Lung (tissue), 12 donors: Measurements from ENCODE around the gene POLR3E. TPM values are rescaled to one million over a fixed set of nuclear protein-coding genes. Genes with fewer than 3 reads are reported as not detected.

Source experiments
- ATAC-seq: fragments of 200-7000 bp; cut with Tn5 transposase; one replicate; pipeline ENCODE4 v1.9.1; 2020; ENCODE audit warnings: moderate number of reproducible peaks; ENCODE audit not compliant: insufficient read depth, low FRiP score
- DNase-seq, 3 donors: peaks; one replicate each; pipeline ENCODE4 v3.0.0-alpha.2; 2013 to 2017
- H3K27ac ChIP-seq, 2 donors: one replicate each; pipeline ENCODE4 v1.5.1; 2013; ENCODE audit warnings: mild to moderate bottlenecking in 2 of 2, moderate library complexity in 2 of 2, control low read depth in 1 of 2, inconsistent platforms in 1 of 2, low read depth in 1 of 2, low read length in 1 of 2
- H3K27me3 ChIP-seq, 3 donors: one replicate each; pipeline ENCODE4 v1.5.1; 2013; ENCODE audit warnings: low read length in 2 of 3; ENCODE audit not compliant: control insufficient read depth in 3 of 3, insufficient read depth in 3 of 3
- H3K36me3 ChIP-seq, 4 donors: one replicate each; pipeline ENCODE4 v1.5.1; 2013; ENCODE audit warnings: low read length in 4 of 4, mild to moderate bottlenecking in 1 of 4, moderate library complexity in 1 of 4; ENCODE audit not compliant: control insufficient read depth in 4 of 4, insufficient read depth in 4 of 4
- H3K4me1 ChIP-seq, 5 donors: one replicate each; pipeline ENCODE4 v1.5.1; 2013; ENCODE audit warnings: low read length in 5 of 5, mild to moderate bottlenecking in 2 of 5, moderate library complexity in 1 of 5; ENCODE audit not compliant: control insufficient read depth in 5 of 5, insufficient read depth in 5 of 5
- H3K4me3 ChIP-seq: one replicate; pipeline ENCODE4 v1.5.1; 2013; ENCODE audit warnings: mild to moderate bottlenecking, control low read depth, moderate library complexity
- H3K9ac ChIP-seq, 2 donors: one replicate each; pipeline ENCODE4 v1.5.1; 2013; ENCODE audit warnings: low read length in 2 of 2, control low read depth in 1 of 2; ENCODE audit not compliant: insufficient read depth in 1 of 2
- H3K9me3 ChIP-seq, 4 donors: one replicate each; pipeline ENCODE4 v1.5.1; 2013; ENCODE audit warnings: low read length in 3 of 4, mild to moderate bottlenecking in 1 of 4, moderate library complexity in 1 of 4; ENCODE audit not compliant: control insufficient read depth in 4 of 4, insufficient read depth in 3 of 4
- WGBS, 2 donors: extraction: QIAGEN DNeasy Blood & Tissue Kit; methylation state at CpG; one replicate each; pipeline ENCODE4 v1.1.7; 2013; 5-methylcytosine and 5-hydroxymethylcytosine counted together
- polyA plus RNA-seq, 2 donors: library from polyadenylated mRNA; stranded (reverse); fragments of 200-250 nt; gene quantifications; one replicate each; pipeline ENCODE4 v1.2.1, GENCODE V29; 2013
- total RNA-seq, 2 donors: library from RNA; depleted of rRNA in 1 of 2; stranded (reverse); fragments of >200 nt in 1 of 2; gene quantifications; one replicate each; pipeline ENCODE4 v1.2.1, GENCODE V29; 2014 to 2021
- TF ChIP-seq, protein P1 (sequence below): IDR thresholded peaks from 2 replicates; pipeline ENCODE4 v1.5.1; 2012; ENCODE audit warnings: mild to moderate bottlenecking; ENCODE audit errors: control extremely low read depth, extremely low read depth
- donor health status: control.
- donor health status: control.
- donor health status: Bipolar disorder and iron deficiency.
- donor health status: healthy.
- donor health status: DM: yes; HTN: yes; CAD: no.

The POLR3E gene
- total and polyA plus RNA-seq, 4 donors: 23.2 to 44.3 (median 34.0) TPM

DNA sequence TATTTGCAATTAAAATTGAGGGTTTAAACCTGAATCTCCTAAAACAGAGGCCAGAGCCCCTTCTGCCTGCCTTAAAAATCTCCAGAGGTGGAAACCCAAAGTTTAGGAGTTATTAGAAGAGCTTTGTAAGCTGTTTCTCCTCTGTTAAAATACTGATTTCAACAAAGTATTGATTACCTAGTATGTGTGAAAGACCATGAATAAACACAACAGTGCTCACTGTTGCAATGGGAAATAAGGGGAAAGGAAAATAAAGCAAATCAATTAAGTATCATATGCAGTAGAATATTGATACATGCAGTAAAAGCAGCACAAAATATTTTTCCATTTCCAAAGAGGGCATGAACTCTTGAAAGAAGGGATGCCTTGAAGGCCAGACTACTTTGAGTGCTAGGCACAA, 62.5 kb downstream of the POLR3E start:
- H3K9ac ChIP-seq: no peak overlapping the region
- no peak overlapping the region for H3K27ac ChIP-seq
- H3K4me1 ChIP-seq: peaks cover 0 to 5% (median 0%) of the 10 kb centered on the region in 5 donors
- DNase-seq (no peak), ATAC-seq (no peak)
- TF ChIP-seq, protein P1, sequence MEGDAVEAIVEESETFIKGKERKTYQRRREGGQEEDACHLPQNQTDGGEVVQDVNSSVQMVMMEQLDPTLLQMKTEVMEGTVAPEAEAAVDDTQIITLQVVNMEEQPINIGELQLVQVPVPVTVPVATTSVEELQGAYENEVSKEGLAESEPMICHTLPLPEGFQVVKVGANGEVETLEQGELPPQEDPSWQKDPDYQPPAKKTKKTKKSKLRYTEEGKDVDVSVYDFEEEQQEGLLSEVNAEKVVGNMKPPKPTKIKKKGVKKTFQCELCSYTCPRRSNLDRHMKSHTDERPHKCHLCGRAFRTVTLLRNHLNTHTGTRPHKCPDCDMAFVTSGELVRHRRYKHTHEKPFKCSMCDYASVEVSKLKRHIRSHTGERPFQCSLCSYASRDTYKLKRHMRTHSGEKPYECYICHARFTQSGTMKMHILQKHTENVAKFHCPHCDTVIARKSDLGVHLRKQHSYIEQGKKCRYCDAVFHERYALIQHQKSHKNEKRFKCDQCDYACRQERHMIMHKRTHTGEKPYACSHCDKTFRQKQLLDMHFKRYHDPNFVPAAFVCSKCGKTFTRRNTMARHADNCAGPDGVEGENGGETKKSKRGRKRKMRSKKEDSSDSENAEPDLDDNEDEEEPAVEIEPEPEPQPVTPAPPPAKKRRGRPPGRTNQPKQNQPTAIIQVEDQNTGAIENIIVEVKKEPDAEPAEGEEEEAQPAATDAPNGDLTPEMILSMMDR: no peak
- no peak overlapping the region for H3K4me3 ChIP-seq
- H3K9me3 ChIP-seq: no peaks in the 10 kb centered on the region
- no peaks in the 10 kb centered on the region for H3K27me3 ChIP-seq
- peaks cover 2 to 19% (median 5%) of the 10 kb centered on the region in 4 donors for H3K36me3 ChIP-seq

DNA sequence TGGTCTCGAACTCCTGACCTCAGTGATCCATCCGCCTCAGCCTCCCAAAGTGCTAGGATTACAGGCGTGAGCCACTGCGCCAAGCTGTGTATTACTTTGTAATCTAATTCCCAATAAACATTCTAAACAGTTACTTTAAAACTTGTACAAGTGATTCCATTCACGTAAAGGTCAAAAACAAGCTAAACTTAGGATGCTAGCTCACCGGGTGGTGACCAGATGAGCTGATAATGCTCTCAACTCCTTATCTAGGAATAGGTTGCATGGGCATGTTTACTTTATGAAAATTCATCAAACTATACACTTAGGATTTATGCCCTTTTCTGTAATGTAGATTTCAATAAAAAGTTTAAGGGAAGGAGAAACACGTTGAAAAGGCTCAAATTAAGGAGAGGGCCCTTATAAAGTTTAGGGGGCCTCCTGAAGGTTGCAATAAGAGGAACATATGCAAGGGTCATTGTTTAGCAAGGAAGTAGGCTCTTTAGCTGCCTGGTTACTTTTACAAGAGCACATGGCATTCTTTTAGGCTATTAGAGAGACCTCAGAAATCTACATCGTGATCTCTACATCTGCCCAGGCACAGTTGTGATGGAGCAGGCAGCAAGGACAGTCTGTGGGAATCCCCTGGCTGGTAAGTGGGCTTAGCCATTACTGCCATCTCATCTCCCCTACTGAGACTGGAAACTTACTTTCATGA, 63.9 kb downstream of the POLR3E start:
- H3K27ac ChIP-seq: no peak overlapping the region
- peaks cover 2 to 13% (median 6%) of the 10 kb centered on the region in 4 donors for H3K36me3 ChIP-seq
- WGBS, 2 donors: 82 to 85% methylated on average over 8 of the region's 8 CpGs
- H3K4me3 ChIP-seq: no peak overlapping the region
- no peaks in the 10 kb centered on the region for H3K27me3 ChIP-seq
- TF ChIP-seq, protein P1: no peak
- peaks cover 0 to 5% (median 2%) of the 10 kb centered on the region in 5 donors for H3K4me1 ChIP-seq
- no peaks in the 10 kb centered on the region for H3K9me3 ChIP-seq
- H3K9ac ChIP-seq: no peak overlapping the region
- no peak for ATAC-seq
- DNase-seq: no peak

DNA sequence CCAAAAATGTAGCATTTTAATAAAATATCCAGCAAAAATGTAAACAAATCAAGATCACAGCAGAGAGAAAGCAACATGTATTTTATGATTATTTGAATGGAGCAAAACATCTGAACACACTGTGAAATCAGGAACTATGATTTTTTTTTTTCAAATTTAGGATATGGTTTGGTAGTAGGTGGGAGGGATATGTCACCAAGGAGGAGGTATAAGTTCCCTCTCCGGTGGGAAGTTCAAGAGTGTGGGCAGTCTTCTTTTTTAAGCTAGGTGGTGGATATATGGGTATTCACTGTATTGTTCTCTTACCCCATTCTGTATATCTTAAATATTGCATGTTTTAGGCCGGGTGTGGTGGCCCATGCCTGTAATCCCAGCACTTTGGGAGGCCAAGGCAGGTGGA, 67.0 kb downstream of the POLR3E start:
- ATAC-seq: no peak
- DNase-seq: no peak
- Histone ChIP-seq H3K9me3 (no peaks in the 10 kb centered on the region), H3K4me1 (peaks cover 0 to 5% (median 2%) of the 10 kb centered on the region in 5 donors), H3K36me3 (peaks cover 2 to 10% (median 6%) of the 10 kb centered on the region in 4 donors), H3K9ac (no peak overlapping the region), H3K27me3 (no peaks in the 10 kb centered on the region), H3K27ac (no peak overlapping the region), H3K4me3 (no peak overlapping the region)
- TF ChIP-seq, protein P1: no peak
- WGBS, 2 donors: 84 to 88% methylated on average over 2 of the region's 2 CpGs
